Lower leg skin (tissue), 4 donors: Measurements from ENCODE around the gene ZFP69. TPM values are rescaled to one million over a fixed set of nuclear protein-coding genes. Genes with fewer than 3 reads are reported as not detected.
"Not testable (repeated sequence)": the region's sequence is repeated elsewhere in the genome, so short reads cannot be mapped to it uniquely, and the experiment has no call there.

Experiments used
- DNase-seq, 2 donors: peaks; one replicate each; pipeline ENCODE4 v3.0.0-alpha.2; 2019; ENCODE audit warnings: low spot score in 2 of 2
- H3K4me3 ChIP-seq: fragments of 200-600 bp; sonication (generic); 2 replicates; pipeline ENCODE4 v1.5.1; 2017; ENCODE audit warnings: mild to moderate bottlenecking, low read depth; ENCODE audit not compliant: poor library complexity, severe bottlenecking
- POLR2A ChIP-seq, 2 donors: fragments of 450-650 bp; IDR thresholded peaks; one replicate each; pipeline ENCODE4 v1.6.1; 2016 to 2017; ENCODE audit warnings: antibody characterized with exemption in 2 of 2, mild to moderate bottlenecking in 1 of 2, moderate library complexity in 1 of 2
- WGBS, 2 donors: methylation state at CpG; one replicate each; pipeline ENCODE4 v1.1.5; 2018; 5-methylcytosine and 5-hydroxymethylcytosine counted together
- intact Hi-C: fragments of 100-400 bp; cut with DNase I; formaldehyde crosslinking; loops from one replicate; pipeline ENCODE4 v1.15.0; 2023; ENCODE audit warnings: low total_unique reads
- total RNA-seq, 4 donors: library from RNA; depleted of rRNA; stranded (reverse); fragments of >200 nt; gene quantifications; one replicate each; pipeline ENCODE4 v1.1.0, GENCODE V29; 2016
- TF ChIP-seq, protein P1 (sequence below), 3 donors: fragments of 450-650 bp; IDR thresholded peaks; one replicate each; pipeline ENCODE4 v1.5.1; 2016; ENCODE audit warnings: antibody characterized with exemption in 3 of 3, mild to moderate bottlenecking in 3 of 3, moderate library complexity in 2 of 3

Gene ZFP69
- total RNA-seq, 4 donors from 2014 or later: 0.88 to 3.1 (median 1.6) TPM

DNA sequence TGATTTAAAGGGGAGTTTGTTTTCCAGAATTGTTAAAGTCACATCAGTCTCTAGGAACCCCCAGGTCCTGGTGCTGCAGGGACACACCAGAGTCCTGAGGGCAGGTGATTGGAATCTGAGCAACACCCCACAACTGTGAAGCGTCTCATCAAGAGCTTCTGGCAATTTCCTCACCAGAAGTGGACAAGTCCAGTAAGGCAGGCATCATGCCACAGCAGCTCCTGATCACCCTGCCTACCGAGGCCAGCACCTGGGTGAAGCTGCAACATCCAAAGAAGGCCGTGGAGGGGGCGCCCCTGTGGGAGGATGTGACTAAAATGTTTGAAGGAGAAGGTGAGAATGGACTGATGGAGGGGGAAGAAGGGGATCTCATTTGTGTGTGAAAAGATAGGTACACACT is 2.1 kb downstream of the ZFP69 start:
- no peak for DNase-seq
- no peak overlapping the region for H3K4me3 ChIP-seq
- 81 to 85% methylated on average over 4 of the region's 4 CpGs for WGBS, 2 donors
- intact Hi-C loops: no loop called here
- TF ChIP-seq, protein P1, sequence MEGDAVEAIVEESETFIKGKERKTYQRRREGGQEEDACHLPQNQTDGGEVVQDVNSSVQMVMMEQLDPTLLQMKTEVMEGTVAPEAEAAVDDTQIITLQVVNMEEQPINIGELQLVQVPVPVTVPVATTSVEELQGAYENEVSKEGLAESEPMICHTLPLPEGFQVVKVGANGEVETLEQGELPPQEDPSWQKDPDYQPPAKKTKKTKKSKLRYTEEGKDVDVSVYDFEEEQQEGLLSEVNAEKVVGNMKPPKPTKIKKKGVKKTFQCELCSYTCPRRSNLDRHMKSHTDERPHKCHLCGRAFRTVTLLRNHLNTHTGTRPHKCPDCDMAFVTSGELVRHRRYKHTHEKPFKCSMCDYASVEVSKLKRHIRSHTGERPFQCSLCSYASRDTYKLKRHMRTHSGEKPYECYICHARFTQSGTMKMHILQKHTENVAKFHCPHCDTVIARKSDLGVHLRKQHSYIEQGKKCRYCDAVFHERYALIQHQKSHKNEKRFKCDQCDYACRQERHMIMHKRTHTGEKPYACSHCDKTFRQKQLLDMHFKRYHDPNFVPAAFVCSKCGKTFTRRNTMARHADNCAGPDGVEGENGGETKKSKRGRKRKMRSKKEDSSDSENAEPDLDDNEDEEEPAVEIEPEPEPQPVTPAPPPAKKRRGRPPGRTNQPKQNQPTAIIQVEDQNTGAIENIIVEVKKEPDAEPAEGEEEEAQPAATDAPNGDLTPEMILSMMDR (IDR thresholded peaks at IDR 0.05): no peak
- TF ChIP-seq POLR2A (IDR thresholded peaks at IDR 0.05): no peak

DNA sequence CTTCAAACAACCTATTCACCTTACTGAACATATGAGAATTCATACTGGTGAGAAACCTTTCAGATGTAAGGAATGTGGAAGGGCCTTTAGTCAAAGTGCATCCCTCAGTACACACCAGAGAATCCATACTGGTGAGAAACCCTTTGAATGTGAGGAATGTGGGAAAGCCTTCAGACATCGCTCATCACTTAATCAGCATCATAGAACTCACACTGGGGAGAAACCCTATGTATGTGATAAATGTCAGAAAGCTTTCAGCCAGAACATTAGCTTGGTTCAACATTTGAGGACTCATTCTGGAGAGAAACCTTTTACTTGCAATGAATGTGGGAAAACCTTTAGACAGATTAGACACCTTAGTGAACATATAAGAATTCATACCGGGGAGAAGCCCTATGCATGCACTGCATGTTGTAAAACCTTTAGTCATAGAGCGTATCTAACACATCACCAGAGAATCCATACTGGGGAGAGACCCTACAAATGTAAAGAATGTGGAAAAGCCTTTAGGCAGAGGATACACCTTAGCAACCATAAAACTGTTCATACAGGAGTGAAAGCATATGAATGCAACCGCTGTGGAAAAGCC is 18.3 kb downstream of the ZFP69 start:
- no peak overlapping the region for H3K4me3 ChIP-seq
- TF ChIP-seq POLR2A (IDR thresholded peaks at IDR 0.05): no peak
- TF ChIP-seq, protein P1 (IDR thresholded peaks at IDR 0.05): no peak
- intact Hi-C loops: no loop called here
- DNase-seq: no peak
- WGBS, 2 donors: 94 to 98% methylated on average over 4 of the region's 4 CpGs

DNA sequence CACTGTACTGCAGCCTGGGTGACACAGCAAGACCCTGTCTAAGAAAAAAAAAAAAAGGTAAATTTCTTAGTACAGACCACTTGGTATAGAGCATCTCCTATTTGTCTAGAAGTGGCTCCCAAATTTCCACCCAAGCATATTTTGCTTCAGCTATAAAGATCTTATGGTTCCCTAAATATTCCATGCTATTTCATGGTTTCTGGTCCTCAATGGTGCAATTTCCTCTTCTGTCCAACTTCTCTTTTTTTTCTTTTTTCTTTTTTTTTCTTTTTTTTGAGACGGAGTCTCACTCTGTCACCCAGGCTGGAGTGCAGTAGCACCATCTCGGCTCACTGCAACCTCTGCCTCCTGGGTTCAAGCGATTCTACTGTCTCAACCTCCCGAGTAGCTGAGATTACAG is 25.6 kb downstream of the ZFP69 start:
- H3K4me3 ChIP-seq, DNase-seq, intact Hi-C loops: not testable (repeated sequence)
- WGBS, 2 donors: 90 to 95% methylated on average over 4 of the region's 4 CpGs

DNA sequence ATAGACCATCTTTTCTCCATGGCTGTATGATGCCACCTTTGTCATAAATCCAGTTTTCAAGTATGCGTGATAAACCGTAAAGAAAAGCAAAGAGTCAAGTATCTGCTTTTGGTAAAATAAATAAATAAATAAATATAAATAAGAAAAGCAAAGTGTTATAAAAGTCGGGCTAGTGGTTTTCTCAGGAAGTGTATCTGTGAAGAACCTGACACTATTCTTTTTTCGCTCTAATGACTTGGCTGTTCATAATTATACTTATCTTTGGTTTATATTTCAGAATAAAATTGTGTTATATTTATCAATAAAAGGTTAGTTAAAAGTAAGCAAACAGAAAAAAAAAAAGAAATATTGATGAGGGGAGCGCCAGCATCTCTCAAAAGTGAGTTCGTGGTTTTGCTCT is 30.9 kb downstream of the ZFP69 start:
- peak overlapping the region; percentile 39 for H3K4me3 ChIP-seq
- intact Hi-C loops: no loop called here
- 61 to 66% methylated on average over 6 of the region's 6 CpGs for WGBS, 2 donors
- TF ChIP-seq, protein P1 (IDR thresholded peaks at IDR 0.05): no peak
- TF ChIP-seq POLR2A (IDR thresholded peaks at IDR 0.05): no peak
- DNase-seq: no peak

DNA sequence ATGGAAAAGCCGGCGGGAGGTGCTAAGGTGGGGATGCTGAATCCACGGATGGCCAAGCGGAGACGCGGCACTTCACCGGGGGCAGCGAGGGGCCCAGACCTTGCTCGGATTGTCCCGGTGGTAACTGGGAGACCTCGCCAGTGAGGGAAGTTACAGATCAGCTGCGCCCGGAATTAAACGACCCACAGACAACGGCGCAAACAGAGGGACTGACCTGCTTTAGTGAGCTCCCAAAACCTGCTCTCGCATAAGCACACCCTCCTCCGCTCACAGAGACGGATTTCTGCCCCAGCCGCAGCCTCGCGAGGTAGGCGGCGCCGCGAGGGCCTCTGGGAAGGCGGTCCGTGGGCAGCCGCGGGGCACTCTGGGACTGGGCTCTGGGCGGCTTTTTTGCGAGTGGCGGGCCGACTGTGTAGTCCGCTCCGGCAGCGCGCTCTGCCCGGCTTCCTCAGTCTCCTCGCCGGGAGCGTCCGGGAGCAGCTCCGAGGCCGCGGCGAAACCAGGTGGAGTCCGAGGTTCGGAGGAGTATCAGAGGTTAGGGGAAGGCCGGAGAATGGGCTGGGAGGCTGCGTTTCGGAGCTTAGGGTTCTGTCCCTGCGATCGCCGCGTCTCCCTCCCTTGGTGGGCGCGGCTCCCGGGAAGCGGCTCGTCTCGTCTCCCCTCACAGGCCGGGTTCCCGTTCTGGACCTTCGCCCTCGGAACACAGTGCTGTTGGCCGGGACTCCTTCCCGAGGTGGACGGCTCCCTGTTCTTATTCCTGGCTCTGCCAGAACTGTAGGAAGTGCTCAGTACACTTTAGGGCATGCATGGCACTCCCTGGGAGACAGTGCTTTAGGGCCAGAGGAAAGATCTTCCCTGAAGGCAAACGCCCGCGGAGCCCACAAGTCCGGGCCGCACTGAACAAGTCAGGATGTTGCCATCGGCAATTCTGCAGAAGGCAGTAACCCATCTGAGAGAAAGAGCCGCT is 31.6 kb downstream of the ZFP69 start, which contains the start of gene EXO5:
Gene EXO5, plus strand, starts transcription at position 393 of the 967 bp plus-strand sequence. CDS start 5,778 bp downstream, outside the sequence.
- intact Hi-C loops: no loop called here
- peak; percentile 67 to 94 for DNase-seq
- peak within 1 kb of the TSS; percentile 39 for H3K4me3 ChIP-seq
- 1% methylated on average over 48 to 49 of the region's 76 CpGs for WGBS, 2 donors
- TF ChIP-seq, protein P1 (IDR thresholded peaks at IDR 0.05): no peak
- TF ChIP-seq POLR2A (IDR thresholded peaks at IDR 0.05): no peak

DNA sequence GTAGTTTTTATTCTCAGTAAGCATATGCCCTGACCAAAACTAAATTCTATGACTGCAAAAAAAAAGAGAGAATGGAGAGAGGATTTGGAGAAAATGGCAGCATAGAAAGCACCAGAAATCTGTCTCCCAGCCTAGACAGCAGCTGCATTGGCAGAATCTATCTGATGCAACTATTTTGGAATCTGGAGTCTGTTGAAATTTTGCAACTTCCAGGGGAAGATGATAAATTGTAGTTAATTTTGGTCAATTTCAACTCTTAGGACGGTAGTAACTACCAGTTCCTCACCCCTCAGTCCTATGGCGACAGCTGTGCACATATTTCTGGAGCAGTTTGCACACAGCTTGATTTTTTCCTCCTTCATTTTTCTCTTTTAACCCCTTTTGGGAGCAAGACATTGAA is 42.4 kb downstream of the ZFP69 start:
- intact Hi-C loops: no loop called here
- TF ChIP-seq POLR2A (IDR thresholded peaks at IDR 0.05): no peak
- no peak for DNase-seq
- H3K4me3 ChIP-seq: no peak overlapping the region
- 80 to 94% methylated on average over 2 of the region's 2 CpGs for WGBS, 2 donors
